GM15510 (cell line): ENCODE data around the gene RHBDL1.

Source experiments
- POLR2A ChIP-seq: IDR thresholded peaks from 3 replicates; pipeline ENCODE4 v1.6.1; 2011; ENCODE audit warnings: borderline replicate concordance; ENCODE audit not compliant: insufficient read length; ENCODE audit errors: extremely low read depth

Gene RHBDL1

DNA sequence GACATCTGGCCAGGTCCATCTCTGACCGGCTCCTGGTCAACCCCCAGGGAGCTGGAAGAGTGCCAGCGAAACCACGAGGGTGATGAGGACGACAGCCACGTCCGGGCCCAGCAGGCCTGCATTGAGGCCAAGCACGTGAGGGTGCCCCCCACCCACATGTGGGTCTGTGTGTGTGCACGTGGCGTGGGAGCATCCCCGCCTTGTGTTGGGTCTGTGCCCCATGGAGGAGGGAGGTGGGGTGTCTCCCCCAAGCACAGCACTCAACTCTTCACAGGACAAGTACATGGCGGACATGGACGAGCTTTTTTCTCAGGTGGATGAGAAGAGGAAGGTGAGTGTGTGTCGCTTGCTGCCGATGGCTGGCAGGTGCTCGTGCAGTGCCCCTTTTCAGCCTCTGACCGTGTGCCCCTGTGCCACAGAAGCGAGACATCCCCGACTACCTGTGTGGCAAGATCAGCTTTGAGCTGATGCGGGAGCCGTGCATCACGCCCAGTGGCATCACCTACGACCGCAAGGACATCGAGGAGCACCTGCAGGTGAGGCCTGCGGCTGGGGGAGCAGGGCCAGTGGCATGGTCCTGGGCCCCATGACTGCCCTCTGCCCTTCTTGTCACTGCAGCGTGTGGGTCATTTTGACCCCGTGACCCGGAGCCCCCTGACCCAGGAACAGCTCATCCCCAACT is 6.4 kb downstream of the RHBDL1 start:
- TF ChIP-seq POLR2A, result no peak

DNA sequence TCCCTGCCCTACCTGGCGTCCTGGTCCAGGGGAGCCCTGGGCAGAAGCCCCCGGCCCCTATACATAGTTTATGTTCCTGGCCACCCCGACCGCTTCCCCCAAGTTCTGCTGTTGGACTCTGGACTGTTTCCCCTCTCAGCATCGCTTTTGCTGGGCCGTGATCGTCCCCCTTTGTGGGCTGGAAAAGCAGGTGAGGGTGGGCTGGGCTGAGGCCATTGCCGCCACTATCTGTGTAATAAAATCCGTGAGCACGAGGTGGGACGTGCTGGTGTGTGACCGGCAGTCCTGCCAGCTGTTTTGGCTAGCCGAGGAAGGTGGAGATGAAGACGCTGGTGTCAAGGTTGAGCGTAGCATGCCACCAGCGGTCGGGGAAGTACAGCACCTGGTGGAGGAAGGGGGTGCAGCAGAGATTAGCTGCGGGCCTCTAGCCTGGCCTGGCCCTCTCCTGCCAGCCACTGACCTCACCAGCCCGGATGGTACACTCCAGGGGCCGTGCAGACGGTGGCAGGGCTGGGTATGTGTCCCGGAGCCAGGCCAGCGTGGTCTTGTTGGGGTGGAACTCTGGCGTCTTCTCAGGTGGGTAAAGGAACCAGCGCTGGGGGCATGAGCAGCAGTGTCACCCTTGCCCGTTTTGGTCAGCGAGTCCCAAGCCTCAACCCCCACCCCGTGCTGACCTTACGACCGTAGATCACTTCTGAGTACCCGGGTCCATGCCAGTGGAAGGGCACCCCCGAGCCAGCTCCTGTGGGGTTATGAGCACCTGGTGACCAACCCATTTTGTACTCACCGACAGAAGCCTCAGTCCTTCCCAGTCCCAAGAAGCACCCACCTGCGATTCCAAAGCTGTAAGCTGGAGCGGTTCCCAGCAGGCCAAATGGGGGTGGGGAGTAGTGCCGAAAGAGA is 7.3 kb downstream of the RHBDL1 start:
- no peak for TF ChIP-seq POLR2A

DNA sequence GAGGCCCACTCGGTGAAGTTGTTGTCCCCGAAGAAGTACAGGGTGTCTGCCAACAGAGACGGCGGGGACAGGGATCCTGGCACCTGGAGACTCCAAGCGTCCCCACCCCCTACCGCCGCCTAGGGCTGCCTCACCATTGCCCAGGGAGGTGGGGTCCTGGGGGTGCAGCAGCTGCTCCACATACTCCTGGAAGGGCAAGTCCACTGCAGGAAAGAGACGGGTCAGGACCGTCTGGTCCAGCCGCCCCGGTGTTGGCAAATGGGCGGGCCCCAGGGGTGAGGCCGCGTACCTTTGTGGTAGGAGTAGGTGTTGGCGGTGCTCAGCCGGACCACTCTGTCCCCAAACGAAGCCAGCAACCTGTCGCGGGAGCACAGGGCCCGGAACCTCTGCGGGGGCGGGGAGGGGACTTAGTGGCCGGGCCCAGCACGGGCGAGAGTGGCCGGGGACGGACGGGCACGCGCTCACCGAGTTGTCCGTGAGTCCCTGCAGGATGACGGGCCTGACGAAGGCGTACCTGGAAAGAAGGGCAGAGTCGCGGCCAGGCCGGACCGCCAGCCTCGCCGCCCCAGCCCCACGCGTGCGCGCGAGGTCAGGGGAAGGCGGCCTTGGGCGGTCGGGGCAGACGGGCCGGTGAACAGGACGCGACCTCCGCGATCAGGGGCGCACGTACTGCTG is 8.1 kb downstream of the RHBDL1 start:
- TF ChIP-seq POLR2A, result no peak

- peak; percentile 94 for TF ChIP-seq POLR2A
Measured at GRCh38 chr16:684071-684794, 8.8 kb downstream of the RHBDL1 start, which contains the start of gene JMJD8. Gene JMJD8 (minus strand): TSS chr16:684334. CDS start chr16:684319, 15 bp downstream.

- no peak for TF ChIP-seq POLR2A
Measured at GRCh38 chr16:684961-685696, 9.7 kb downstream of the RHBDL1 start.

- TF ChIP-seq POLR2A, result no peak
Measured at GRCh38 chr16:685967-686366, 10.5 kb downstream of the RHBDL1 start.

DNA sequence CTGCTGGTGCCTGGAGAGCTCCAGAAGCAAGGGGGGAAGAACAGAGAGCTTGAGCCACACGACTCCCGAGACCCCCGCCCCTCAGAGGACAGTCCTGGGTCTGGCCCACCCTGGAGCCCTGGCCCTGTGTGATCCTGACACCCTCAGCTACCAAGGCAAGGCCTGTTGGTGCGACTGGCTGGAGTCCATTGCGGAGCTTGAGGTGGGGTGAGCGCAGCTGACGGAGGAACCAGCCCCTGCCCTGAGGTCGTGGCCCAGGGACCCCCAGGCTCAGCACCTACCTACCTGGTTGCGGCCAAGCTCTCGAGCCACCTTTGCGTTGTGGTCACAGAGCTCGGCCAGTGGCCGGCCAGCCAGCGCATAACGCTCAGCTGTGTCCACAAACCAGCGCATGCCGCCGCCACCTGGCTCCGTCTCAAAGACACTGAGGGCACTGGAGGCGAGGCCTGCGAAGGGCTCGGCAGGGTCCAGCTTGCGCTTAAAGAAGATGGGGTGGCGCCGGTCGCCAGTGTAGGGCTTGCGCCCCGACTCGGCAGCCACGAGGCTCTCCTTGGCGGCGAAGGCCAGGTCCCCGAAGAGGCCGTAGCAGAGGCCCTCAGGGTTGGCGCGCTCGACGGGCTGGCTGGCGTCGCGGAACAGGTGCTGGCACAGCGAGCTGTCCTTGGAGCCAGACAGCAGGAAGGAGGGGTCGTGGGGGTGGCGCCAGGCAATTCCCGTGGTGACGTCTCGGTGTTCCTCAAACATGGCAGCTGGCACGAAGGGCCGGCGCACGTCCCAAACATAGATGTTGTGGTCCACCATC is 11.2 kb downstream of the RHBDL1 start:
- no peak for TF ChIP-seq POLR2A

DNA sequence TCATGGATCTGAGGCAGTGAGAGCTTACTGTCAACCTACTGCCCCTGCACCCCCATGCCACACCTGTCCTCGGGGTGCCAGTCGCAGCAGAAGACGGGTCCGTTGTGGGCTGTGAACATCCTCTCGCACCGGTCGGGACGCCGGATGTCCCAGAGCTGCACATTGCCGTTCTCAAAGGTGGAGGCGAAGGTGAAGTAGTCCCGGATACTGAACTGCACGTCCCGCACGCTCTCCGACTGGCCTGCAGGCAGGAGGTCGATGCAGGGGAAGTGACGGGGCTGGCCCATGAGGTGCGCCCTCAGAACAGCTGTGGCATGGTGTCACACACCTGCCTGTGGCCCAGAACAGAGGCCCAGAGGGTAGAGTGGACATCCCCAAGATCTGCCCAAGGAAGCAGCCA is 12.0 kb downstream of the RHBDL1 start:
- no peak for TF ChIP-seq POLR2A

GRCh38 chr16:689175-689897 is 13.9 kb downstream of the RHBDL1 start:
- TF ChIP-seq POLR2A, result no peak

- TF ChIP-seq POLR2A, result no peak
Measured at GRCh38 chr16:692356-693108, 17.1 kb downstream of the RHBDL1 start.

- TF ChIP-seq POLR2A, result no peak
Measured at GRCh38 chr16:693364-693763, 17.9 kb downstream of the RHBDL1 start.

GRCh38 chr16:693766-694165 is 18.3 kb downstream of the RHBDL1 start:
- no peak for TF ChIP-seq POLR2A
